ENCODE data around the gene FSCN2. TPM values are rescaled to one million over a fixed set of nuclear protein-coding genes. Genes with fewer than 3 reads are reported as not detected.
"Not testable (repeated sequence)": the region's sequence is repeated elsewhere in the genome, so short reads cannot be mapped to it uniquely, and the experiment has no call there.

The FSCN2 gene
- total RNA-seq, 2 experiments from 2014 or later = 1.6 to 6.7 TPM

- no peaks in the 10 kb centered on the region for H3K9me2 ChIP-seq (ENCODE audit: insufficient read depth, low read length)
- no peak overlapping the region for H3K4me2 ChIP-seq (ENCODE audit: low read length)
- H3K36me3 ChIP-seq (ENCODE audit: insufficient read depth, low read length) = peaks cover 85% of the 10 kb centered on the region
- ChIA-PET CTCF (ENCODE audit: unreplicated experiment) (no interaction called here), POLR2A (interaction anchor here (0.6 kb wide), 1 partner anchor 14 kb away, joined by 3 read pairs; no protein-coding TSS in a partner anchor)
- H3K27ac ChIP-seq (ENCODE audit: low read depth, low read length, poor library complexity, severe bottlenecking) = no peak overlapping the region
- H3K4me1 ChIP-seq (ENCODE audit: insufficient read depth, low read length, poor library complexity, severe bottlenecking) = no peaks in the 10 kb centered on the region
- no peaks in the 10 kb centered on the region for H3K9me3 ChIP-seq (ENCODE audit: low read length)
- no peaks in the 10 kb centered on the region for H3K79me2 ChIP-seq (ENCODE audit: insufficient read depth, low read depth, low read length)
- no peak overlapping the region for H3K4me3 ChIP-seq (ENCODE audit: low read depth, low read length, poor library complexity, severe bottlenecking)
- BruUV-seq (replicated peaks) = no TSS peak
- H2AFZ ChIP-seq (ENCODE audit: low read length) = no peak overlapping the region
- TF ChIP-seq, protein P1, sequence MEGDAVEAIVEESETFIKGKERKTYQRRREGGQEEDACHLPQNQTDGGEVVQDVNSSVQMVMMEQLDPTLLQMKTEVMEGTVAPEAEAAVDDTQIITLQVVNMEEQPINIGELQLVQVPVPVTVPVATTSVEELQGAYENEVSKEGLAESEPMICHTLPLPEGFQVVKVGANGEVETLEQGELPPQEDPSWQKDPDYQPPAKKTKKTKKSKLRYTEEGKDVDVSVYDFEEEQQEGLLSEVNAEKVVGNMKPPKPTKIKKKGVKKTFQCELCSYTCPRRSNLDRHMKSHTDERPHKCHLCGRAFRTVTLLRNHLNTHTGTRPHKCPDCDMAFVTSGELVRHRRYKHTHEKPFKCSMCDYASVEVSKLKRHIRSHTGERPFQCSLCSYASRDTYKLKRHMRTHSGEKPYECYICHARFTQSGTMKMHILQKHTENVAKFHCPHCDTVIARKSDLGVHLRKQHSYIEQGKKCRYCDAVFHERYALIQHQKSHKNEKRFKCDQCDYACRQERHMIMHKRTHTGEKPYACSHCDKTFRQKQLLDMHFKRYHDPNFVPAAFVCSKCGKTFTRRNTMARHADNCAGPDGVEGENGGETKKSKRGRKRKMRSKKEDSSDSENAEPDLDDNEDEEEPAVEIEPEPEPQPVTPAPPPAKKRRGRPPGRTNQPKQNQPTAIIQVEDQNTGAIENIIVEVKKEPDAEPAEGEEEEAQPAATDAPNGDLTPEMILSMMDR (conservative IDR thresholded peaks at IDR 0.05; ENCODE audit: low read length) = no peak
- no peak for TF ChIP-seq EZH2phosphoT487 (IDR thresholded peaks at IDR 0.05; ENCODE audit: borderline replicate concordance, low read depth, low read length)
- no peak for DNase-seq (ENCODE audit: low spot score)
- H4K20me1 ChIP-seq (ENCODE audit: insufficient read depth, low read length) = no peaks in the 10 kb centered on the region
- intact Hi-C loops (cut with micrococcal nuclease; ENCODE audit: unreplicated experiment) = no loop called here
Measured at GRCh38 chr17:81582749-81583148, 54.6 kb downstream of the FSCN2 start.

DNA sequence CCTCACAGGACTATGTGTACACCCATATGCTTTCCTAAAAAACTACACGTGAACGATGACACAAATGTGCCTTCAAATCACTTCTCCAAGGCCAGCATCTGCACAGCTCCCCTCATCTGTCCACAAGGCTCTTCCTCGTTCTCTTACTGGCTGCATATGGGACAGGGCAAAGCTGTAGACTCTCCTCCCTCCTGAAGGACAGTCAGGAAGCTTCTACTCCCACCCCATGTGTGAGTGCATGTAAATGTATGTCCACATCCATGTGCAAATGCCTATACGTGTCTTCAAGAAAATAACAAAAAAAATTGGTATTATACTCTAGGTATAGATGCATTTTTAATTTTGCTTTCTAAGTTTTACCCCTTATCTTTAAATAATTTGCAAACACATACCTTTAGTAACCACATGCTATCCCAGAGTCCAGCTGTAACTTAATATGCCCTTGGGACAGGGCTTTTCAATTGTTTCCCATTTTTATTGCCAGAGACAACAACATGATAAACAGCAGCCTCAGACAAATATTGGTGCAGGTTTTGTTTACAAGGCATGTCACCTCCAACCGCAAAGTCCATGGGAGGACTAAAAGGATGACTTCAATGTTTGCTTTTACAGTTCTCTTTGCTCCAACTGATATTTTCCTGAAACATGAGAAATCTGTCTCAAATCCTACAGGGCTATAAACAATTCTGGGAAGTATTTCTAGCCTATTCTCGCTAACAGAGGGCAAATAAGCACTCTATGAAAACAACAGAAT is 55.6 kb downstream of the FSCN2 start:
- Histone ChIP-seq H3K27ac (ENCODE audit: low read depth, low read length, poor library complexity, severe bottlenecking) (no peak overlapping the region), H3K4me3 (ENCODE audit: low read depth, low read length, poor library complexity, severe bottlenecking) (no peak overlapping the region), H3K36me3 (ENCODE audit: insufficient read depth, low read length) (peaks cover 87% of the 10 kb centered on the region), H3K9me2 (ENCODE audit: insufficient read depth, low read length) (no peaks in the 10 kb centered on the region), H2AFZ (ENCODE audit: low read length) (no peak overlapping the region), H3K4me2 (ENCODE audit: low read length) (no peak overlapping the region), H3K4me1 (ENCODE audit: insufficient read depth, low read length, poor library complexity, severe bottlenecking) (no peaks in the 10 kb centered on the region), H3K79me2 (ENCODE audit: insufficient read depth, low read depth, low read length) (no peaks in the 10 kb centered on the region), H4K20me1 (ENCODE audit: insufficient read depth, low read length) (no peaks in the 10 kb centered on the region), H3K9me3 (ENCODE audit: low read length) (no peaks in the 10 kb centered on the region)
- intact Hi-C loops (cut with micrococcal nuclease; ENCODE audit: unreplicated experiment) = no loop called here
- no peak for DNase-seq (ENCODE audit: low spot score)
- POLR2A ChIA-PET = interaction anchor here (0.9 kb wide), 1 partner anchor 11 kb away, joined by 3 read pairs; no protein-coding TSS in a partner anchor
- CTCF ChIA-PET (ENCODE audit: unreplicated experiment) = no interaction called here
- no peak for TF ChIP-seq EZH2phosphoT487 (IDR thresholded peaks at IDR 0.05; ENCODE audit: borderline replicate concordance, low read depth, low read length)
- TF ChIP-seq, protein P1 (conservative IDR thresholded peaks at IDR 0.05; ENCODE audit: low read length) = no peak
- BruUV-seq (replicated peaks) = TSS peak; percentile 33

- H3K27ac ChIP-seq (ENCODE audit: low read depth, low read length, poor library complexity, severe bottlenecking); DNase-seq (ENCODE audit: low spot score); intact Hi-C loops (cut with micrococcal nuclease; ENCODE audit: unreplicated experiment); H3K4me1 ChIP-seq (ENCODE audit: insufficient read depth, low read length, poor library complexity, severe bottlenecking); H3K4me2 ChIP-seq (ENCODE audit: low read length); H2AFZ ChIP-seq (ENCODE audit: low read length); BruUV-seq (replicated peaks); H3K79me2 ChIP-seq (ENCODE audit: insufficient read depth, low read depth, low read length); CTCF ChIA-PET (ENCODE audit: unreplicated experiment); H3K9me2 ChIP-seq (ENCODE audit: insufficient read depth, low read length); H3K4me3 ChIP-seq (ENCODE audit: low read depth, low read length, poor library complexity, severe bottlenecking); H3K9me3 ChIP-seq (ENCODE audit: low read length); H4K20me1 ChIP-seq (ENCODE audit: insufficient read depth, low read length): not testable (repeated sequence)
- H3K36me3 ChIP-seq (ENCODE audit: insufficient read depth, low read length) = peaks cover 88% of the 10 kb centered on the region
- POLR2A ChIA-PET = interaction anchor here (0.8 to 0.9 kb wide), 2 partner anchors 12 to 26 kb away, joined by 3 to 7 read pairs; no protein-coding TSS in a partner anchor
Measured at GRCh38 chr17:81584771-81585170, 56.6 kb downstream of the FSCN2 start.

Data from OCI-LY7 (cell line).